ENCODE results near the gene TBC1D8B. TPM values are rescaled to one million over a fixed set of nuclear protein-coding genes. Genes with fewer than 3 reads are reported as not detected.
"Not testable (repeated sequence)": the region's sequence is repeated elsewhere in the genome, so short reads cannot be mapped to it uniquely, and the experiment has no call there.

TBC1D8B gene
- polyA plus RNA-seq (2011; rRNA removed) (4.5 and 9.1 TPM in 2 replicates), polyA minus RNA-seq (2011; rRNA and poly(A)+ RNA removed) (4.2 and 8.0 TPM in 2 replicates)

GRCh38 chrX:106802388-106803275 lies at the start of gene TBC1D8B:
TSS of gene TBC1D8B (plus strand) at chrX:106802673. CDS start at chrX:106802854, 181 bp downstream.
- H3K36me3 ChIP-seq (ENCODE audit: control insufficient read depth, insufficient read depth, low read length), result no peaks in the 10 kb centered on the region
- ChIA-PET CTCF (no interaction called here), POLR2A (interaction anchor here (0.6 kb wide), 1 partner anchor 85 kb away, joined by 4 read pairs; no protein-coding TSS in a partner anchor)
- no peak for TF ChIP-seq CTCF (IDR thresholded peaks at IDR 0.05; ENCODE audit: insufficient read depth, low read depth, low read length)
- H3K27me3 ChIP-seq (ENCODE audit: control insufficient read depth, insufficient read depth, low read length), result no peaks in the 10 kb centered on the region
- DNase-seq (ENCODE audit: low read depth), result peak; percentile 64
- H3K4me3 ChIP-seq (ENCODE audit: low read depth, low read length), result peak within 1 kb of the TSS; percentile 86

- DNase-seq (ENCODE audit: low read depth); CTCF ChIA-PET; H3K27me3 ChIP-seq (ENCODE audit: control insufficient read depth, insufficient read depth, low read length); H3K4me3 ChIP-seq (ENCODE audit: low read depth, low read length); POLR2A ChIA-PET; H3K36me3 ChIP-seq (ENCODE audit: control insufficient read depth, insufficient read depth, low read length): not testable (repeated sequence)
Measured at GRCh38 chrX:106769288-106769687, 33.2 kb upstream of the TBC1D8B start.

GRCh38 chrX:106774981-106775380 lies 27.5 kb upstream of the TBC1D8B start:
- CTCF ChIA-PET, result interaction anchor here (1.8 kb wide), 1 partner anchor 11 kb away, joined by 3 read pairs; no protein-coding TSS in a partner anchor
- no peak for DNase-seq (ENCODE audit: low read depth)
- POLR2A ChIA-PET, result no interaction called here
- Histone ChIP-seq H3K4me3 (ENCODE audit: low read depth, low read length) (no peak overlapping the region), H3K27me3 (ENCODE audit: control insufficient read depth, insufficient read depth, low read length) (no peaks in the 10 kb centered on the region), H3K36me3 (ENCODE audit: control insufficient read depth, insufficient read depth, low read length) (no peaks in the 10 kb centered on the region)
- TF ChIP-seq CTCF (IDR thresholded peaks at IDR 0.05; ENCODE audit: insufficient read depth, low read depth, low read length), result no peak

GRCh38 chrX:106780264-106780663 lies 22.2 kb upstream of the TBC1D8B start:
- ChIA-PET CTCF (interaction anchor here (0.6 to 1.4 kb wide), 2 partner anchors 260 to 365 kb away, joined by 3 to 4 read pairs; no protein-coding TSS in a partner anchor), POLR2A (no interaction called here)
- no peak for DNase-seq (ENCODE audit: low read depth)

GRCh38 chrX:106780664-106781377 lies 21.7 kb upstream of the TBC1D8B start:
- H3K4me3 ChIP-seq (ENCODE audit: low read depth, low read length), result no peak overlapping the region
- no peak for DNase-seq (ENCODE audit: low read depth)
- POLR2A ChIA-PET, result interaction anchor here (0.6 kb wide), 1 partner anchor 51 kb away, joined by 4 read pairs; no protein-coding TSS in a partner anchor
- H3K36me3 ChIP-seq (ENCODE audit: control insufficient read depth, insufficient read depth, low read length), result no peaks in the 10 kb centered on the region
- CTCF ChIA-PET, result interaction anchor here (0.6 kb wide), 1 partner anchor 261 kb away, joined by 3 read pairs; no protein-coding TSS in a partner anchor
- H3K27me3 ChIP-seq (ENCODE audit: control insufficient read depth, insufficient read depth, low read length), result no peaks in the 10 kb centered on the region
- TF ChIP-seq CTCF (IDR thresholded peaks at IDR 0.05; ENCODE audit: insufficient read depth, low read depth, low read length), result no peak

More at GRCh38 chrX:106780264-106780663, 22.2 kb upstream of the TBC1D8B start:
- TF ChIP-seq CTCF (IDR thresholded peaks at IDR 0.05; ENCODE audit: insufficient read depth, low read depth, low read length), result no peak
- Histone ChIP-seq H3K36me3 (ENCODE audit: control insufficient read depth, insufficient read depth, low read length) (no peaks in the 10 kb centered on the region), H3K27me3 (ENCODE audit: control insufficient read depth, insufficient read depth, low read length) (no peaks in the 10 kb centered on the region), H3K4me3 (ENCODE audit: low read depth, low read length) (no peak overlapping the region)
